GM21526 (cell line): Measurements from ENCODE around the gene ASTN2.

Experiments used
- ATAC-seq: cut with Tn5 transposase; IDR thresholded peaks from one replicate; pipeline ENCODE4 v1.9.1; 2021; ENCODE audit warnings: moderate library complexity; ENCODE audit not compliant: unreplicated experiment, low FRiP score

Gene ASTN2

DNA sequence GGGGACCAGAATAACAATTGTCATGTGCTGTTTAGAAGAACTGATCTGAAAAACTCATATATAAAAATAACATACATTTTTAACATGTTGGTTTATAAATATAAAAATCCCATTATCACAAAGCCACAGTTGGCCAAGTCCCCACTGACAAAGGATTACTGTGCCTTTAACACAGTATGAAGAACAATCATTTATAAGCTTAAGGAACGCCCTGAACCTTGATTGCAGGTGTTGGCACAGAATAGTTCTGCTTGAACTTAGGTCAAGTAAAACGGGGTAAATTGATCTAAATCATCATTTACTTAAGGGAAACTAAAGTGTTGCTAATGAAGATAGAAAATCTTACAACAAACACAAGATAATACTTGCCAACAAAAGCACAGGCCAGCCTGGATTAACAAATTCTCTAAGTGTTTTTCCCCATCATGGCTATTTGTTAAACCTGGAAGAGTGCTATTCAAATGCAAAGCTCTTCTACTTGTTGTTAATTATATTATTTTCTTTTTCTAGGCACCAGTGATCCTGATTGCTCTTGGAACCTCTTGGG, 46.1 kb downstream of the ASTN2 start:
- no peak for ATAC-seq

DNA sequence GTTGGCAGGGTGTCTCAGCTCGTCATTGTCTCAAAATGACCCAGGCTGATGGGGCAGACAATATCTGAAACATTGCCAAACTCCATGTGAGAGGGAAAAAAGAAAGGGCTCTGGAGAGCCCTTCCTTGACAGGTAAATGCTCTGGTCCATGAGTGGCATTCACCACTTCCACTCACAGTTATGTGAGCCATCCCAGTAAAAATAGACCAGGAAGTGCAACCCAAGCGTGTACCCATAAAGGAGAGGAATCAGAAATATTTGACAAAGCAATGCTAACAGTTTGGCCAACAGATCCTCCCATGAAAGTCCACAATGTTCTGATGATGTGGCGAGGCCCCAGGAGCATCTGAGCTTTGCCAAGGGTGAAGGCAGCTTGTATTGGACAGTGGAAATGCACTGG, 49.4 kb downstream of the ASTN2 start:
- ATAC-seq = no peak

DNA sequence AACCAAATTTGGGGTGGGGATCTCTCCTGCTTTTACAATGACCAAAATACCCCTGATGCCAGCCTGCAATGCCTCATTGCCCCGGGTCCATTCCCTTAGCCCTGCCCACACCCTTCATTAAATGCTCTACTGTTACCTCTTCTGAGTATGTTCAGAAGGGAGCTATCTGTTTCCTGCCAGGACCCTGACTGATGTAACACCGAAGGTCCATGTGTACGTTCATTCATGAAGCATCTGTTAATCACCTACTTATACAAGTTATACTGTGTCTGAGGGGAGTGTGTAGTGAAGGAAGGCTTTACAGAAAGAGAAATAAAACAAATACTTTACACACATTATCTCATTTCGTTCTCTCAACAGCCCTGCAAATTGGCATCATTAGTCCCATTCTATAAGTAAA, 51.9 kb downstream of the ASTN2 start:
- ATAC-seq = no peak

DNA sequence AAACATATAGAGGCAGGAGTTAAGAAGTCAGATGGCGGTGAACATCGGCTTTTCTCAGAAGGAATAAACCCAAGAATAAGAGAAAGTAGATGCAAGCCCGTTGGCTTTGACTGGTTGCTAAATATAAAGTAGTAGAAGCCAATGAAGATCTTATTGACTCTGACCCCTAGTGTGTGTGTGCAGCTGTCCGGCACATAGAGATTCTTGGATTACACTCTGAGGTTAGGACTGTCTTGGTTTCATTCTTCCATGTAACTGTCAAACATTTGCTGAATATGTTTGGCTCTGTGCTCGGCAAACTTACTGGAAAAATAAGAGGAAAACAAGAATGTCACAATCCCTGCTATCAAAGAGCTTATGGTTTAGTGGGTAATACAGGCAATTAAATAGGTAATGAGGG, 54.9 kb downstream of the ASTN2 start:
- ATAC-seq = no peak

GRCh38 chr9:117355542-117355941, 59.3 kb downstream of the ASTN2 start:
- ATAC-seq = no peak

DNA sequence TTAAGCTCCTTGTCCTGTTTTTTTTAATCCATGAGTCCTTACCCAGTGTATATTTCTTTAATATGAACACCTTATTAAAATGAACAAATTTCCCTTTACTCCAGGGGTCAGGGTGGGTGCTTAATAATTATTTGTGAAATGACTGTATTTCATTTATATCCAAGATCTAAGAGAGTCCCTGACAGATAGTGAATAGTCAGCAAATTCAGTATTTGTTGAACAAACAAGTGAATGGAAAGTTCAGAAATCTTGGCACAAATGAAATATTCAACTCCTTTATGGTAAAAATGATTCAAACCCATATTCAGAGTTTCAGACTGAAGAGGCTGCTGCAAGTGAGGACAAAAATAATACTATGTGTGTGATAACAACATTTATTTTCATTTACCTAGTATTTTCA, 59.9 kb downstream of the ASTN2 start:
- ATAC-seq = no peak

DNA sequence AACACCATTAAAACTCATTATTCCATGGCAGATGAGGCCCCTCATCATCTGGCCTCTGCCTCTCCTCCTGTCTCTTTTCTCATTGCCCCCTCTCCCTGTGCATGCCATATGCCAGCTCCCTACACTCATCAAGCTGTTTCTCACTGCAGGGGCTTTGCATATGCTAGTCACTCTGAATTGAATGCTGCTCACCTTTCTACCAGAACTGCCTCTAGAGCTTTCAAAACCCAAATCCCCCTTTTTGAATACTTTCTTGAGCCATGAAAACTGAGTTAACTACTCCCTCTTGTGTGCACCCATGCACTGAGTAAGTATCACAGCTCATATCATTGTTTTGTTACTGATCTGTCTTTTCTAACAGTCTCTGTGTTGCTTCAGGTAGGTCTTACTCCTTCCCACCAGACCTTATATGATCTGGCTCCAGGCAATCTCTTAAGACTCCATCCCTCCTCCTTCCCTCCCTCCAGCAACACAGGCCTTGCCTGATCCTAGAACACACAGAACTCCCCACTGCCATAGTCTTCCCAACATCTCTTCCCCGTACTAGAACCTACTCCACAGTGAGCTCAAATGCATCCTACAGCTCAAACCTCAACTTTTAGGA, 60.5 kb downstream of the ASTN2 start:
- no peak for ATAC-seq

GRCh38 chr9:117344892-117345660, 69.8 kb downstream of the ASTN2 start:
- ATAC-seq = no peak

DNA sequence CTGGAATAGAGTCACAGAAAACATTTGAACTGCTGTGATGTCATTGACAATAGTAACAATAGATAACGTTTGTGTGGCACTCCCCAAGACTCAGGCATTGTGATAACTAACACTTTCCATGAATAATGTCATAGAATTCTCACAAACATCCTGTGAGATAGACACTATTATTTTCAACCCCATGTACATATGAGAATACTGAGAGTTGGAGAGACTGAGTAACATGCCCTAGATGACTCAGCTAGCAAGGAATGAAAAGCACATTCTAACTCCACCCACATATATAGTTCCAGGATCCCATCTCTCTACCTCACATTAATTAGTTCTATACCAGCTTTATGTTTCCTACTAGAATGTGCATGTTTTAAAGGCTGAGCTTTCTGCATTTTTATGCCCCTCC, 71.4 kb downstream of the ASTN2 start:
- ATAC-seq = no peak

DNA sequence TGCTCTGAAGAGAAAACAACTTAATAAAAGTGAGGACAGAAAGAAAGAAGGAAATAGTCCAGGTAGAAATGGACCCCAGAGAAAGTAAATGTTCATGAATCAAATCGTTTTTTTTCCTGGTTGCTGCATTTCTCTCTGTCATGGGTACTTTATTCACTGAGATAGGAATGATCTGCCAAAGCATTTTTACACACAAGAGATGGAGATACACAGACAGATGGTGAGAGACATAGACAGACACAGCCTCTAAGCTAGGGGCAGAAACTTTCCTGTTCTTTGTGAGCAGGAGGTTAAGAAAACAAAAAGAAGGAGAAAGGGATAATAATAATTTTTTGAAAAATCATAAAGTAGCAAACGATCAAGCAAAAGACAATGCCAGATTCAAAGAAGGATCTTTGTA, 73.7 kb downstream of the ASTN2 start:
- ATAC-seq = no peak

- no peak for ATAC-seq
Measured at GRCh38 chr9:117340422-117340821, 74.4 kb downstream of the ASTN2 start.

DNA sequence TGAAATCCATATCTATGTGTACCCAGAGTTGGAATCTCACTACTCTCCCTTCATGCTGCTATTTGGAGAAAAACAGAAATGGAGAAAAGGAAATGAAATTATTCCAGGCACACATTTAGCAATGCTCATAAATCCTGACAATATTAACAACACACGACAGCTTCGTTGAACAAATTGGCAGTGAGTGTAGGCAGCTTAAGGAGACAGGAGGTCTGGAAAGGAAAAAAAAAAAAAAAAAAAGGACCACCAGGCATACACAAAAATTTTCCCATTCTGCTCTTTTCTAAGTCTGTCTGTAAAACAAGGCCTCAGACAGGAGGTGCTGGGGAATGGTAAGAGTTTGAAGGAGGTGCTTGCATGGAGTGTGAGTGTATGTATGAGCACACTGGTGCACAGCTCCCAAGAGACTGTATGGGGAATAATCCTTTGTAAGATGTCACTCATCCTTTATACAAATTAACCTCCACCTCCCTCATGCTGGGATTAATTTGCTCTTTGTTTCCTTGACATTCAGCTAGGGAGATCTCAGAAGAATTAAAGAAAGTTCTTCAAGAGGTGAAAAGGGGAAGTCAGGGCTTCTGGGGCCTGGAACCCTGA, 78.9 kb downstream of the ASTN2 start:
- ATAC-seq = no peak

- ATAC-seq = no peak
Measured at GRCh38 chr9:117334101-117334500, 80.8 kb downstream of the ASTN2 start.

- ATAC-seq = no peak
Measured at GRCh38 chr9:117325831-117326230, 89.0 kb downstream of the ASTN2 start.

DNA sequence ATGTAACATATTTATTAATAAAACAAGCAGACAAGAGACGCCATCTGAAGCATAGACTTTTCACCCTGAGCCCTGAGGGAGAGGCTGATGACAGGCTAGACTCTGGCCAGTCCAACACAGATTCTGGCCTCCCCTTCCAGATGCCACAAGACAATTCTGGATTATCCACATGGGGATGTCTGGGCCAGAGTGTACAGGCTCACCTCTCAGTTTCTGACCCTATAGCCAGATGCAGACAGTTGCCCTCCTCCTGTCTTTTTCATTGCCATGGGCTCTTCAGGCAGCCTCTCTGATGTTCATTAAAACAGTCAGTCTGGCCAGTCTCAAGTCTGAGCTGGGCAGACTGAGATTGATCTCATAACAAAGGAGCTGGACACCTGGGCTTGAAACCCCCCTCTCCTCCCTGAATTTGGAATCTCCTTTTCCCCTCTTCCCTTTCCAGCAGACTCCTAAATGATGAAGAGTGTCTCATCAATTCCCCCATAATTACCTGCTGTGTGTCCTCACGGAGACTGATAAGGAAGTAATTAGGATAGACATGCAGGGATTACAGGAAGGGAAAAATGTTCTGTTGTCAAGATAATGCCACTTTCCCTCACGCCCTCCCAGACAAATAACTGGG, 89.6 kb downstream of the ASTN2 start:
- ATAC-seq = no peak

- ATAC-seq = no peak
Measured at GRCh38 chr9:117323390-117323789, 91.5 kb downstream of the ASTN2 start.

- ATAC-seq = no peak
Measured at GRCh38 chr9:117317192-117317591, 97.7 kb downstream of the ASTN2 start.

- no peak for ATAC-seq
Measured at GRCh38 chr9:117315236-117315635, 99.6 kb downstream of the ASTN2 start.

GRCh38 chr9:117313989-117314388, 100.9 kb downstream of the ASTN2 start:
- no peak for ATAC-seq

GRCh38 chr9:117307701-117308100, 107.2 kb downstream of the ASTN2 start:
- no peak for ATAC-seq

- ATAC-seq = no peak
Measured at GRCh38 chr9:117306032-117306431, 108.8 kb downstream of the ASTN2 start.
